ENCODE measurements around the gene TMEM40. TPM values are rescaled to one million over a fixed set of nuclear protein-coding genes. Genes with fewer than 3 reads are reported as not detected.
A peak's percentile ranks its signal among the peaks of the same experiment; 100 is the strongest.
"Not testable (repeated sequence)": the region's sequence is repeated elsewhere in the genome, so short reads cannot be mapped to it uniquely, and the experiment has no call there.

TMEM40 gene
- total RNA-seq, 1 experiment from 2014 or later, result not detected

DNA sequence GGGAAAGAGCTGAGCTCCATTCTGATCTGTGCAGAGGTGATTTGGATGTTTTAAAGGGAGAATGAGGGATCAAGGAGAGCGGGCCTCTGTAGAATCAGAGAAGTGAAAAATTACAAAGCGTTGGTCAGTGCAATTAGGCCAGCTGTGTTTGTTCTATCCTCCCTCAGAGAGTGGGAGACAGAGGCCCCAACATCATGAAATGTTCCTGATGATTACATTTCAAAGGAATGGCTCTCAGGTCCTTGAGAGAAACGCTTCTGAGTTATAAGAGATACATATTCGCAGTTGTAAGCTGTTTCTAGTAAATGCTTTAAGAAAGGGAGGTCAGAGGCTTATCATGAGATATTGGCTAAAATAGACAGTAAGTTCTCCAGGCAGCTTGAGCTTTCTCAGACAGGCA is 21.7 kb upstream of the TMEM40 start:
- no peak for DNase-seq (ENCODE audit: low spot score)
- in situ Hi-C loops (cut with HindIII; ENCODE audit: low sequenced_read_pairs), result no loop called here

DNA sequence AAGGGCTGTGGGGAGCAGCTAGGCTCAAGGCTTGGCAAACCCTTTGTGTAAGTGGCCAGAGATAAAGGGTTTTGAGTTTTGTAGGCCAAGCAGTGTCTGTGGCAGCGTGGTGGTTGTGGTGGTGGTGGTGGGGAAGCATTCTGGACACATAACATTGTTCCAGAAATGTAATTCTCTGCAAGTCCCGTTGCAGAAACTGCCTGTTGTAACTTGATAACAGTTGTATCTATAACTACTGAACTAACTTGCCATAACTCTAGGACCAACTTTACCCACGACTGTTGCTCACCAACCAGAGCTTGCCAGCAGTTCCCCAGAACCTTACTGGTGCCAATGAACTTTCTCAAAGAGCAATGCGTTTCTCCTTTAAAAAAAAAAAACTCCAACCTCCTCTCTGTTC is 18.1 kb upstream of the TMEM40 start:
- DNase-seq (ENCODE audit: low spot score), result no peak
- in situ Hi-C loops (cut with HindIII; ENCODE audit: low sequenced_read_pairs), result no loop called here

DNA sequence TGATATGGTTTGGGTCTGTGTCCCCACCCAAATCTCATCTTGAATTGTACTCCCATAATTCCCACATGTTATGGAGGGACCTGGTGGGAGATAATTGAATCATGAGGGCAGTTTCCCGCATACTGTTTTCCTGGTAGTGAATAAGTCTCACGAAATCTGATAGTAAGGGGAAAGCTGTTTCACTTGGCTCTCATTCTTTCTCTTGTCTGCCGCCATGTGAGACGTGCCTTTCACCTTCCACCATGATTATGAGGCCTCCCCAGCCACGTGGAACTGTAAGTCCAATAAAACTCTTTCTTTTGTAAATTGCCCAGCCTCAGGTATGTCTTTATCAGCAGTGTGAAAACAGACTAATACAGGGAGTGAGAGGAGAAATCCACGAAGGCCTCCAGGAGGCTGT is 16.9 kb upstream of the TMEM40 start:
- in situ Hi-C loops (cut with HindIII; ENCODE audit: low sequenced_read_pairs); DNase-seq (ENCODE audit: low spot score): not testable (repeated sequence)

DNA sequence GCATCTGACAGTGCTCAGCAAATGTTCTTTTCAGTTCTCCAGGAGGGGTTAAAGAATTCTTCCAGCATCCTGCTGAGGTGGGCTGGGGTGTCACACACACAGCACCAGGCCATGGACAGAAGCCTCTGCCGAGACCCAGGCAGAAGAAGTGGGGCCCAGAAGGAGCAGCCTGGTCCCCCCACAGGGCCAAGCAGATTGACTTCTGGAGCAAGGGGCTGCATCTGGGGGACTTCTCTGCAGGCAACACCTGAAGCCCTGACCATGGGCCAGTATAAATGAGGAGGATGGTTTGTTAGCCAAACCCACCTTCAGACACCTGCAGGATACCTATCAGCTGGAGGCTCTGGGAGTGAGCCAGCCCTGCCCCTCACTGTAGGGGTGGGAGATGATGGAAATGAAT is 16.2 kb upstream of the TMEM40 start:
- DNase-seq (ENCODE audit: low spot score), result no peak
- in situ Hi-C loops (cut with HindIII; ENCODE audit: low sequenced_read_pairs), result no loop called here

DNA sequence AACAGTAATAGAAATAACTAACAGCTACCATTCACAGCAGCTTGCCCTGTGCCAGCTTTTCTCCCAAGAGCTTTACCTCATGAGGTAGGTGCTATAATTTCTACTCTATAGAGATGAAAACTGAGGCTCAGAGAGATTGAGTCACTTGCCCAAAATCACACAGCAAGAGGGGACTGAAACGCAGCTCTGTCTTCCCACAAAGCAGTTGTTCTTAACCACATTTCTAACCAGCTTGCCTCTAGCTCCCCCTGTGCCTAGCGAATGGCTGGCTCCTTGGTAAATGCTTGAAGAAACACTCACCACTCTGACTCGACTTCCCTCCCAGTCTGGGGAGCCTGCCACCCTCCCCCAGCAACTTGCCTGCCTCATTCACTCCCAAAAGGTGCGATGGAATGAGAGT is 15.6 kb upstream of the TMEM40 start:
- in situ Hi-C loops (cut with HindIII; ENCODE audit: low sequenced_read_pairs), result no loop called here
- DNase-seq (ENCODE audit: low spot score), result no peak

DNA sequence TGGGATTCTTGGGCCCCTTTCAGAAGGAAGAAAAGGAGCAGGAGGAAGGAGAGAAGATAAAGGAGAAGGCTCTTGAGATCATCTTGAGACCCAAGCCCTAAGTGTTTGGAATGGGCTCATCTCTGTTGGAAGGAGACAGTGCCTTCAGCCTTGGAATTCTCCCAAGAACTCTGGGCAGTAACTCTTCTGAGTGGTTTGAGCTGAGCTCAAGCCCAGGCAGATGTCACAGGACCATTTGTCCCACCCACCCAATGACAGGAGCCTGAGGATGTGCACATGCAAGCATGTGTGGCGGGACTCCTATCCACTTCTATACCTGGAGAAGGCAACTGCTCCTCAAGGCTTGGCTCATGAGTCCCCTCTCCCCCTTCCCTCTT is 14.6 kb upstream of the TMEM40 start:
- in situ Hi-C loops (cut with HindIII; ENCODE audit: low sequenced_read_pairs), result no loop called here
- no peak for DNase-seq (ENCODE audit: low spot score)

DNA sequence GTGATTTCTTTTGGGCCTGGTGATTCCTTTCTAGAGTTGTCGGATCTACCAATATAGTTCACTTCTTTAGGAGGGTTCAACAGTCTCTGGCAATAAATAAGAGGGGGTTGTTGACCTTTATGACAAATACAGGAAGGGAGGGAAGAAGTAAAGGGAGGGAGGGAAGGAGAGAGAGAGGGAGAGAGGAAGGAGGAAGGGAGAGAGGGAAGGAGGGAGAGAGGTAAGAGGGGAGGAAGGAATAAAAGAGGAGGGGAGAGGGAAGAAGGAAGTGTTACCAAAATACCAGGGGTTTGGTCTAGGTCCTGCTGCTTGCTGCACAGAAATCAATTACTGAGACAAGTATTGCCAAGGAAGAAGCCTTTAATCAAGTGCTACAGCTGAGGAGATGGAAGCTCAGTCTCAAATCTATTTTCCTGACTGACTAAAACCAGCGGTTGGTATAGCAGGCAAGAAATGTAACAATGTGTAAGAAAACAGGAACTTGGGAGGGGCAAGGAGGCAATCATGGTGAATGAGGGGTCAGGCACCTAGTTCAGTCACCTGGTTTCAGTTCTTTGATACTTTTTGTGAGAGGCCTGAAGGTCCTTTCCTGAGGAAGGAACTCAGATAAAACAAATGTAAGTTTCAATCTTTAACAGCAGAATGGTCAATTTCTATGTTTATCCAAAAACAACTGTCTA is 14.1 kb upstream of the TMEM40 start:
- DNase-seq (ENCODE audit: low spot score), result no peak
- in situ Hi-C loops (cut with HindIII; ENCODE audit: low sequenced_read_pairs), result no loop called here

DNA sequence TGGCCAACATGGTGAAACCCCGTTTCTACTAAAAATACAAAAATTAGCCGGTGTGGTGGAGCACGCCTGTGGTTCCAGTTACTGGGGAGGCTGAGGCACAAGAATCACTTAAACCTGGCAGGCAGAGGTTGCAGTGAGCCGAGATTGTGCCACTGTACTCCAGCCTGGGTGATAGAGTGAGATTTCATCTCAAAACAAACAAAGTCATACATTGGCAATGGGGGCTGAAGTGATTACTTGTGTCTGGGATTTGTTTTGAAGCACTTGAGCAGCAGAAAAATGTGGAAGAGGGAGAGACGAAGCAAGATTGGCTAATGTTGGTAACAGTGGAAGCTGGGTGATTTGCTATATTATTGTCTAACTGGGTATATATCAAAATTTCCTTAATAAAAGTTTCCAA is 13.4 kb upstream of the TMEM40 start:
- DNase-seq (ENCODE audit: low spot score), result no peak
- in situ Hi-C loops (cut with HindIII; ENCODE audit: low sequenced_read_pairs), result no loop called here

DNA sequence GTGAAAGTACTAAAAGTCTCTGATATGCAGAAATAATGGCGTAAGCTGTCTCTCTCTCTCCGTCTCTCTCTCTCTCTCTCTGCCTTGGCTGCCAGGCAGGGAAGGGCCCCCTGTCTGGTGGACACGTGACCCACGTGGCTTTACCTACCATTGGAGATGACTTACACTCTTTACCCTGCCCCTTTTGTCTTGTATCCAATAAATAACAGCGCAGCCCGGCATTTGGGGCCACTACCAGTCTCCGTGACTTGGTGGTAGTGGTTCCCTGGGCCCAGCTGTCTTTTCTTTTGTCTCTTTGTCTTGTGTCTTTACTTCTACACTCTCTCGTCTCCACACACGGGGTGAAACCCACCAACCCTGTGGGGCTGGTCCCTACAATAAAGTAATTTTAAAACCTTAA is 12.2 kb upstream of the TMEM40 start:
- DNase-seq (ENCODE audit: low spot score), result no peak
- in situ Hi-C loops (cut with HindIII; ENCODE audit: low sequenced_read_pairs), result no loop called here

DNA sequence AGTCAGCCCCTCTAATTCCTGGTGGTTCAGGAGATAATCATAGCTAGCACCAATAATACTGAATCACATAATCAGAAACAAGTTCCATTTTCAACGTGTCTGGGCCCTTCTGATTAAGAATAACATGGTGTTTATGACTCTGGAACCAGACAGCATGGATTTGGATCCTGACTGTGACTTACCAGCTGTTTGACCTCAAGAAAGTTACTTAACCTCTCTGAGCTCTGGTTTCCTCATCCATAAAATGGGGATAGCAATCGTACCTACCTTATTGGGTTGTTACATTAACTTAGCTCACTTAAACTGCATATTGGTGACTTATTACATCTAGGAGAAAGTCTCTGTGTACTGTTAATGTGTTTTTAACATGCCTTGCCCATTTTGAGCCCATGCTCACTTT is 10.7 kb upstream of the TMEM40 start:
- in situ Hi-C loops (cut with HindIII; ENCODE audit: low sequenced_read_pairs), result no loop called here

DNA sequence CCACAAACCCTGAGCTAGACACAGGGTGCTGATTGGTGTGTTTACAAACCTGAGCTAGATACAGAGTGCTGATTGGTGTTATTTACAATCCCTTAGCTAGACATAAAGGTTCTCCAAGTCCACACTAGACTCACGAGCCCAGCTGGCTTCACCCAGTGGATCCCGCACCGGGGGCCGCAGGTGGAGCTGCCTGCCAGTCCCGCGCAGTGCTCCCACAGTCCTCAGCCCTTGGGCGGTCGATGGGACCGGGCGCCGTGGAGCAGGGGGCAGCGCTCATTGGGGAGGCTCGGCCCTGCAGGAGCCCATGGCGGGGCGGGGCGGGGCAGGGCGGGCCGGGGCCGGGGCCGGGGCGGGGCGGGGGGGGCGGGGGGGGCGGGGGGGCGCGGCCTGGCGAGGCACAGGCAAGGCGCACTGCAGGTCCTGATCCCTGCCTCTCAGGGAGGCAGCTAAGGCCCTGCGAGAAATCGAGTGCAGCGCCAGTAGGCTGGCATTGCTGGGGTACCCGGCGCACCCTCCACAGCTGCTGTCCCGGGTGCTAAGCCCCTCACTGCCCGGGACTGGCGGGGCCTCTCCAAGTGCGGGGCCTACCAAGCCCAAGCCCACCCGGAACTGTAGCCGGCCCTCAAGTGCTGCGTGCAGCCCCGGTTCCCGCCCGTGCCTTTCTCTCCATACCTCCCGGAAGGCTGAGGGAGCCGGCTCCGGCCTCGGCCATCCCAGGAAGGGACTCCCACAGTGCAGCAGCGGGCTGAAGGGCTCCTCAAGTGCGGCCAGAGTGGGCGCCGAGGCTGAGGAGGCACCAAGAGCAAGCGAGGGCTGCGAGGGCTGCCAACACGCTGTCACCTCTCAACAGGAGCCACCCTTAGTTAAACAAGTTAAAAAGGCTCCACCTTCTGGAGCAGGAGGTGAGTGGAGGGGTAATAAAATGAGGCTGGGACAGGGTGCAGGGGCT is 9.8 kb upstream of the TMEM40 start:
- no peak for DNase-seq (ENCODE audit: low spot score)

More for the DNA sequence above, 10.7 kb upstream of the TMEM40 start:
- DNase-seq (ENCODE audit: low spot score), result no peak

DNA sequence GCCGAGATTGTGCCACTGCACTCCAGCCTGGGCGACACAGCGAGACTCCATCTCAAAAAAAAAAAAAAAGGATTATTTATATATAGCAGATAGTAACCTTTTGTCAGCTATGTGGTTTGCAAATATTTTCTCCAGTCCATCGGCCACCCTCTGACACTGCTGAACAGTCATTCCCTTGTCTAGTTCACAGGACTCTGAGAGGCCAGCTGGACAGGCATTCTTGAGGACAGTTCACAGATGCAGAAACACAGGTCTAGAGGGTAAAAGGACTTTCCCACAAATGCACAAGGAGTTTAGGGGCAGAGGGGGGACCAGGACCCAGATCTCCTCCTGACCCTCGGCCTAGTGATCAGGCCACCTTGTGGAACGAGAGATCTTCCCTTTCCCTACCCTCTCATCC is 7.5 kb upstream of the TMEM40 start:
- in situ Hi-C loops (cut with HindIII; ENCODE audit: low sequenced_read_pairs), result no loop called here
- no peak for DNase-seq (ENCODE audit: low spot score)

More for the DNA sequence above, 9.8 kb upstream of the TMEM40 start:
- in situ Hi-C loops (cut with HindIII; ENCODE audit: low sequenced_read_pairs), result no loop called here

DNA sequence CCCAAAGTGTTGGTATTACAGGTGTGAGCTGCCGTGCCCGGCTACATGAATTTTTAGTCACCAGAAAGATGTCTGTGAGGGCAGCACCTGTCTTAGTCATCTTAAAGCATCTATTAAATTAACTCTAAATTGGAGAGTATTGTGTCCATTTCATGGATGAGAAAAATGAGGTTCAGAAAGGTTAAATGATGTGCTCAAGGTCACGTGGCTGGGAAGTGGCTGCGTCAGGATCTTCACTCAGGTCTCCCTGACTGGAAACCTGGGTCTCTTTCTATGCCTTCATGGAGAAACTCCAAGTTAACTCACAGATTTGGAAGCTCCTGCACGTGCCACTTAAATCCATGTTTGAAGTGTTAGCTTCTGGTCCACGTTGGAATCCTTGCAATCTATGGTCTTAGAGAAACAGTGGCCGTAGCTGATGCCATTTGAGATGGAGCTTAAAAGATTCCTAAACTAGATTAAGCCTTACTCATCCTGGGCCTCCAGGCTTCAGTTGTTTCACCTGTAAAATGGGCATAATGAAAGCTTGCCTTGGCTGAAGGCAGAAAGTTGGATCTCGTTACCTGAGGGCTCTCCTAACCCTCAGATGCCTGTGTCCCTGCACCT is 5.2 kb upstream of the TMEM40 start:
- DNase-seq (ENCODE audit: low spot score), result no peak
- in situ Hi-C loops (cut with HindIII; ENCODE audit: low sequenced_read_pairs), result no loop called here

DNA sequence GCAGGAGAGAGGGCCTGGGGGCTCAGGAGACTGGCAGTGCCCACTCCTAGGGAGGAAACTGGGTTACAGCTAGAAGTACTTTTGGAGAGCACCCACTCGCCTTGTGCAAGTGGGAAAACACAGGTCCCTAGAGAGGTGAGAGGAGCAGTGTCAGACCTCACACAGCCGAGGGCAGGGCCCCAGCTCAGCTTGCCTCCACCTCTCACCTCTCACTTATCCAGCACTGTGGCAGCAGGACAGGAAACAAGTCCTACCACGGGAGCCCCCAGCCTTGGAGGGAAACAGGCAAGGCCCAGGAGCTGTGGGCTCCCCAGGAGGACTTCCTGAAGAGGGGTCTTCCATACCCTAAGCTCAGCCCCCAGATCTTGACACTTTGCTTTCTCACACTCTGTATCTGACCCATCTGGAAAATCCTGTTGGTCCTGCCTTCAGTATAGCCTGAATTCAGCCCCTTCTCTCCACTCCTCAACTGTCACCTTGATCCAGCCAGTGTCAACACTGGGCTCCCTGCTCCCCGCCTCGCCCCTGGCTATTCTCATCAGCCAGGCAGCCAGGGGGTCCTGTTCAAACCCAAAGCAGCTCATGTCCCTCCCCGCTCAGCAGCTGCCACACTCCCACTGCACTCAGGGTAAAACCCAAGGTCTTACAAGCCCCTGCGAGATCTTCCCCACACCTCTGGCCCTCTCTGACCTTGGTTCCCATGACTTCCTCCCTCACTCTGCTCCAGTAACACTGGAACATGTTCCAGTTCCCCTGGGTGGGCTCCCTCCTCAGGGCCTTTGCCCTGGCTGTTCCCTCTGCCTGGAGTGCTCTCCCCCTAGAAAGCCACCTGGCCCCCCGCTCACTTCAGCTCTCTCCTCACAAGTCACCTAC is 870 bp upstream of the TMEM40 start:
- in situ Hi-C loops (cut with HindIII; ENCODE audit: low sequenced_read_pairs), result no loop called here
- DNase-seq (ENCODE audit: low spot score), result no peak

DNA sequence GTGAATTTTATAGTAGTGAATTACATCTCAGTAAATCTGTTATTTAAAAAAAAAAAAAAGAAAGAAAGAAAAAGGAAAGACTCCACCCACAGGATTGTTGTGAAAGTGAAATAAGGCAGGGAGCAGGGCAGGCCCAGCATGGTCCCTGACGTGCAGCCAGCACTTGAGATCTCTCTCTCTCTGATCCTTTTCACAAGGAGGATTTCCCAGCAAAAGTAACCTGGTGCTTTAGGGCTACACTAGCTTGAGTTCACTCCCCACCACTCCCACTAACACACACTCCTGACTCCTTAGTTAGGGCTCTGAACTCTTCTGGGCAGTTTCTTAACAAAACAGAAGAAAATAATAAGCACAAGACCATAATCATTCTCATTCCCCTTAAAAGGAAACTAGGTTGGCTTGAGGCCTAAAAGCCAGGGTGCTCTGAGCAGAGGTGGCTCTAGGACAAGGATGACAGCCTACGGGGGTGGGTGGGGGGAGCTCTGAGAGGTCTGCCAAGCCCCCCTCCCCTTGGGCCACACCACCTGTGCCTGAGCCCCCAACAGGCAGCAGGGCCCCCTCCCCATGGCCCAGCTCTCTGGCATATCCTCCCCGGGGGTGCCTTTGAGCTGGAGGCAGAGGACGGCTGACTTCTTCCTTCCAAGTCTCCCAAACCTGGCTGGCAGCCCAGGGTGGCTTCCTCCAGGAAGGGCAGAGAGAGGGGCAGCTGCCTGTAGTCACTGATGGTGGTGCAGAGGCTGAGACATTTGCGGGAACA is 856 bp downstream of the TMEM40 start:
- in situ Hi-C loops (cut with HindIII; ENCODE audit: low sequenced_read_pairs), result no loop called here
- DNase-seq (ENCODE audit: low spot score), result peak; percentile 9

DNA sequence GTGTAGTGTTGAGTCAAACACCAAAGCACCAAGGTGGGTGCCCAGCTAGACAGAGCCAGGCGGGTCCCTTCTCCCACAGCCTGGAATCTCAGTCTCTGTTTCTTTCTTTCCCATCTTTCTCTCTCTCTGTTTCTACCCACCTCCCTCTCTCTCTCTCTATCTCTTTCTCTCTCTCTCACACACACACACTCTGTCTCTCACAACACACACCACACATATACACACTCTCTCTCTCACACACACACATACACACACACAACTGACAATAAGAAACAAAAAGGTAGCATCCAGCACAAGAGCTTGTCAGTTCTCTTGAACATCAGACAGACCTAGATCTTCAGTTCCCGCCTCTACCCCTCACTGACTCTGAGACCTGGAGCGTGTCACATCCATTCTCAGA is 2.4 kb downstream of the TMEM40 start:
- in situ Hi-C loops (cut with HindIII; ENCODE audit: low sequenced_read_pairs), result no loop called here

DNA sequence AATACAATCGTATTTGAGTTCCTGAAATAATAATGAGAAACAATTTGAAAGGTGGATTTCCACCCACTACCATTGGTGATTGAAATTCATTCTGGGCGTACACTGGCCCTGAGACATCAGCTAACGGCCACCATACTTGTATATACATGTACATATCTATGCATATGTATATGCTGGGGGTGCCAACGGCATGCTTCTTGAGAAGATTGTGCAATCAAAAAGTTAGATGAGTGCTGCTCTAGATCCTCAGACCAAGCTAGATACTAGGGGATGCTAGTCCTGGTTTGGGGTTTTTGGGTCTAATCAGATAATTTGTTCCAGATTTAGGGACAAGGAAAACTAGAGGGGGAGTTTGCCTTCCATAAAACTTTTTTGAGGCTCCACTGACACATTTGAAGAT is 2.9 kb downstream of the TMEM40 start:
- no peak for DNase-seq (ENCODE audit: low spot score)
- in situ Hi-C loops (cut with HindIII; ENCODE audit: low sequenced_read_pairs), result no loop called here

More for the DNA sequence above, 2.4 kb downstream of the TMEM40 start:
- no peak for DNase-seq (ENCODE audit: low spot score)

DNA sequence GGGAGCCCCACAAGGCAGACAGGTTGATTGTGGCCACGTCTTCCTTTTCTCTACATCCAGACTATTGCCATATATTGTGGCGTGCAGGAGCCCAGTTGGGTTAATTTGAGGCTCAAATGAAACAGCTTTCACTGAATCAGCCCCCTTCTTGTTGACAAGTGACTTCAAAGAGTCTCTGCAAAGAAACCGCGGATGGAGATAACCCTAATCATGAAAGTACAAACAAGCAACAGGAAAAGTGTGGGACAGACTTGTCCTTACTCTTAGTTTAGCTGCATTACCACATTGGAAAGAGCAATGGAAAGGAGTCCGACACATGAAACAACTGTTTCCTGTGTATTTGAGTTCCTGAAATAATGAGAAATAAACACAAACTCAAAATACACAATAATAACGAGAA is 3.3 kb downstream of the TMEM40 start:
- in situ Hi-C loops (cut with HindIII; ENCODE audit: low sequenced_read_pairs), result no loop called here
- no peak for DNase-seq (ENCODE audit: low spot score)

DNA sequence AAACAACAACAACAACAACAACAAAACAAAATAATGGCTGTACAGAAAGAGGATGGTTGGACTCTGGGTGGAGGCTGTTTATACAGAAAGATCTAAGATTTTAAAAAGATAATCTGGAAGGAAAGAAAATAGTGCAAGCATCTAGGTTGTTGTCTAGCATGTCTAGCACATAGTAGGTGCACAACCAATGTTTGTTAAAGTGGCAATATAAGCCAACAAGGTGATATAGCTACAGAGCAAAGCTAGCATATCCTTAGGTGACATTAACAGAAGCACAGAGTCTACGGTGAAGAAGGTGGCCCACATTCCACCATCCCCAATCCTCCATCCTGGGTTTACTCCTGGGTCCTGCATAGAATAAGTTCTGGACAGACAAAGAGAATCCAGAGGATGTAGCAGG is 4.7 kb downstream of the TMEM40 start:
- in situ Hi-C loops (cut with HindIII; ENCODE audit: low sequenced_read_pairs), result no loop called here
- no peak for DNase-seq (ENCODE audit: low spot score)
